GM12801 (cell line): Measurements from ENCODE around the gene CNIH3.

Experiments
- CTCF ChIP-seq: IDR thresholded peaks from one replicate; pipeline ENCODE4 v1.5.1; 2011; ENCODE audit warnings: control low read depth; ENCODE audit not compliant: insufficient read length; ENCODE audit errors: extremely low read depth

The CNIH3 gene

DNA sequence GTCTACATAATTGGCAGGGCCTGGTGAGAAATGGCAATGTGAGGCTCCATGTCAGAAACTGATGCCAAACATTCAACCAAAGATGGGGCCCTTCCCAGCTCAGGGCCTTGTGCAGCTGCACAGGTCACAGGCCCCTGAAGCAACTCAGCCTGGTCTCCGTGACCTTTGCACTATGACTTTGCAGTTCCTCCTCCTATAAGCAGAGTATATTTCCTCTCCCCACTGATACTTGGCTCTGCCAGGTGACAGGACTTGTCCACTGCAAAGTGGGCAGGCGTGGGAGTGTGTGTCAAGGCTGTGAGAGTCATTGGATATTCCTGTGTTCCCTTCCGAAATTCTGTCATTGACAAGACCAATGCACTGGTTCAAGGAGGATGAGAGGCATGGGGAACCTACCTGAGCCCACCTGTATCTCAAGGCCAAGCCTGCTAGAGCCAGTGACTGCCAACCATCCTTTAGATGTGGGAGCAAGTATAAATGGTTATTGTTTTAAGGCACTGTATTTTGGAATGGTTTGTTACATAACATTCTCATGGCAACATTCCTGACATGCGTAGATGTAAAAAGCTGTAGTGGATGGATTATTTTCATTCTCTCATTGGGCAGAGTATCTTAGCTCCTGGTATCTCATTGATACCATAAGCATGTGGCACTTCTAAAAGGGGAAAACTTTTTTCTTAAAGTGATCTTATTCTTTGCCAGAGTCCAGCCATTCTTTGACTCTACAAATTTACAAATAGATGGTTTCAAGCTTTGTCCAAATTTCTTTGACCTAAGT, 75.2 kb downstream of the CNIH3 start:
- no peak for TF ChIP-seq CTCF

- TF ChIP-seq CTCF, result no peak
These were observed 78.9 kb downstream of the CNIH3 start for GRCh38 chr1:224694969-224695368.

GRCh38 chr1:224696021-224696420, 79.9 kb downstream of the CNIH3 start:
- TF ChIP-seq CTCF, result no peak

DNA sequence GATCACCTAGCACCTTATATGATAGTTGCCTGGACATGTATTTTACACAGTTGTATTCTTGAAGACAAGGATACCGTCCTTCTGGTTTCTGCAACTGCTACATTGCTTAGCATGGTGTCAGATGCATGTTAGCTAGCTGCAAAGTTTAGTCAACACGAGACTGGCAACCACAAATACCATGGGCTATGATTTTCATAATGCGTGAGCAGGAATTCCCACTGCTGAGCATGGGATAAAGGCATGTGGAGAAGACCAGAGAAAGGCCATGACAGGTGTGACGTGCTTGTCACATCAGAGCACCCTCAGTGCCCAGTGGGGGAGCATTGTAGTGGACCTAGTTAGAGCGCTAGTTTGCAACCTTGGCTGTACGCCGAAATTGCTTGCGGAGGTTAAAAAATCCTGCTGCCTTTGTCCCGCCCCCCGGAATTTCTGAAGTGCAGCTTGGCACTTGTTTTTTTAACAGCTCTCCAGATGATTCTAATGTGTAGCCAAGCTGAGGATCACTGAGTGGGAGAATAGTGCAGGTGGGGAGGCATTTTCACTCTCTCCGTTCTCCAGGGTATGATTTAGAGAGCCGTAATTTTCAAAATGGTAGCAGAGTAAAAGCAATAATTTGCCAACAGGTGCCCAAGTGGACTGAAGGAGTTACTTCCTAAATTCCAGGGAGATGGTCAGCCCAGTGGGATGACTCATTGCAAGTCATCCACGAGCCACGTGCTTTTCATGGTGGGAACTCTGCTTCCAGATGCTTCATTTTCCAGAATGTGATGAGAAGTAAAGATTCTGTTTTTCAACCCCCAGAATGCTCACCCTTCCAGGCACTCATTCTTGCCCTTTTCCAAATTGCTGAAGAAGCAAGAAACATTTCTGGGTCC, 81.0 kb downstream of the CNIH3 start:
- no peak for TF ChIP-seq CTCF

DNA sequence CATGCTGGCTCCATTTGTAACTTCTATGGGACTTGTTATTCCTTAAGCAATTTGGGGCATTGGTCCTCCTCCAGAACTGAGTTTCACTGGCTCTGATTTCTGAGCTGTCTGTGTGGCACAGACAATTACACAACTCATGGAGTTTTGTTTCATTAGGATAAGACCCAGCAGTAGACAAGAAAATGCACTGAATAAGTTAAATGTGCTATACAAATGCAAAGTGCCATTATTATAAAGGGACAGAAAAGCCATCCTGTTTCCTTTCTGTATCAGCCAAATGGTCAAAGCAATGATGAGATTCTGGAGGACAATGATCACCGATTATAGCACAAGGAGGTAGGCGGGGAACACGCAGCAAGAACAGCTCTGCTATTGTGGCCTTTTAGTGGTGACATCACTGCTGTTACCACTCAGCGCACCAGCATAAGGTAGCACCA, 81.9 kb downstream of the CNIH3 start:
- no peak for TF ChIP-seq CTCF

DNA sequence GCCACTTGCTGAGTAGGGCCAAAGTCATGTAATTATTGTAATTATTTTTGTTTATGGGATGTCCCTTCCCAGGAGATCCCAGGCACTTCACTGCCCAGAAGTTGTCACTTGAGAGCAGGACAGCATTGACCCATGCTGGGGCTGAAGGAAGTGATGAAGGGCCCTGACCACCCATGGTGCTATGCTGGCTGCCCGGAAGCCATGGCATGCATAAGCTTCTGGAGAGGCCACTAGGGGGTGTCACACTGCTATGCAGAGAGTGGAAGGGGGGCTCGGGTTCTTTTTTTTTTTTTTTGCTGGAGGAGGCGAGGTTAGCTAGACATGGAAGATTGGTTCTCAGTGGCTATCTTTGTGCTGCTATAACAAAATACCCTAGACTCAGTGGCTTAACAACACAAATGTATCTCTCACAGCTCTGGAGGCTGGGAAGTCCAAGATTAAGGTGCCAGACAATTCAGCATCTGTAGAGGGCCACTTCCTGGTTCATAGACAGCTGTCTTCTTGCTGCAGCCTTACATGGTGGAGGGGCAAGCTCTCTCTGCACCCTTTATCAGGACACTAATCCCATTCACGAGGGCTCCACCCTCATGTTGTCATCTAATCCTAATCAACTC, 84.9 kb downstream of the CNIH3 start:
- no peak for TF ChIP-seq CTCF

- TF ChIP-seq CTCF, result no peak
These were observed 87.6 kb downstream of the CNIH3 start for GRCh38 chr1:224703702-224704101.
